Small intestine (tissue), 7 donors: Measurements from ENCODE around the gene KLRF2. TPM values are rescaled to one million over a fixed set of nuclear protein-coding genes. Genes with fewer than 3 reads are reported as not detected.
A peak's percentile ranks its signal among the peaks of the same experiment; 100 is the strongest.

Source experiments
- DNase-seq, 2 donors: peaks; one replicate each; pipeline versions ENCODE4 v3.0.0 to v3.0.0-alpha.2; 2013
- FAIRE-seq: peaks from 2 replicates; lab custom pipeline; 2012; peaks lifted over from hg19 to GRCh38; lab: Jason Lieb, UNC
- H3K27ac ChIP-seq, 3 donors: one replicate each; pipeline ENCODE4 v1.5.1; 2013; ENCODE audit warnings: low read length in 2 of 3, mild to moderate bottlenecking in 2 of 3, control low read depth in 1 of 3, inconsistent platforms in 1 of 3, low read depth in 1 of 3, moderate library complexity in 1 of 3
- H3K27me3 ChIP-seq, 3 donors: one replicate each; pipeline ENCODE4 v1.6.1; 2013; ENCODE audit warnings: low read length in 3 of 3, inconsistent platforms in 1 of 3; ENCODE audit not compliant: control insufficient read depth in 3 of 3, insufficient read depth in 3 of 3
- H3K36me3 ChIP-seq, 3 donors: one replicate each; pipeline ENCODE4 v1.6.1; 2013; ENCODE audit warnings: low read length in 3 of 3, inconsistent platforms in 1 of 3, low read depth in 1 of 3, mild to moderate bottlenecking in 1 of 3, moderate library complexity in 1 of 3; ENCODE audit not compliant: control insufficient read depth in 3 of 3, insufficient read depth in 2 of 3
- H3K4me1 ChIP-seq, 3 donors: one replicate each; pipeline ENCODE4 v1.6.1; 2013; ENCODE audit warnings: low read length in 2 of 3, inconsistent platforms in 1 of 3, low read depth in 1 of 3, mild to moderate bottlenecking in 1 of 3, moderate library complexity in 1 of 3; ENCODE audit not compliant: control insufficient read depth in 3 of 3, insufficient read depth in 2 of 3
- H3K4me3 ChIP-seq, 3 donors: one replicate each; pipeline ENCODE4 v1.5.1; 2013; ENCODE audit warnings: low read length in 3 of 3, control low read depth in 1 of 3, inconsistent platforms in 1 of 3, low read depth in 1 of 3, mild to moderate bottlenecking in 1 of 3, moderate library complexity in 1 of 3
- H3K9me3 ChIP-seq, 2 donors: one replicate each; pipeline ENCODE4 v1.6.1; 2013; ENCODE audit warnings: low read depth in 1 of 2, low read length in 1 of 2; ENCODE audit not compliant: control insufficient read depth in 2 of 2, insufficient read depth in 1 of 2
- WGBS, 3 donors: extraction: QIAGEN DNeasy Blood & Tissue Kit; methylation state at CpG; one replicate each; pipeline ENCODE4 v1.1.7; 2013; 5-methylcytosine and 5-hydroxymethylcytosine counted together
- polyA plus RNA-seq, 4 donors: library from polyadenylated mRNA; stranded (reverse) in 3 of 4; unstranded in 1 of 4; fragments of 200-250 nt in 3 of 4; fragments of 120-200 nt in 1 of 4; gene quantifications; one replicate each; pipeline versions ENCODE4 v1.2.1 to v1.2.3, GENCODE V29; 2013
- donor health status: healthy with polysubstance abuse.
- donor health status: control.
- donor health status: control.
- donor health status: Bipolar disorder and iron deficiency.
- donor health status: healthy.

KLRF2 gene
- polyA plus RNA-seq, 4 donors: 0.75 TPM; not detected in 3

GRCh38 chr12:9910716-9911421 lies 29.6 kb downstream of the KLRF2 start:
- FAIRE-seq (no peak), DNase-seq (no peak)
- H3K27me3 ChIP-seq: no peaks in the 10 kb centered on the region
- H3K4me3 ChIP-seq: no peak overlapping the region
- no peaks in the 10 kb centered on the region for H3K4me1 ChIP-seq
- no peak overlapping the region for H3K27ac ChIP-seq
- H3K36me3 ChIP-seq: no peaks in the 10 kb centered on the region
- 84 to 88% (median 85%) methylated on average over 7 of the region's 7 CpGs for WGBS, 3 donors
- H3K9me3 ChIP-seq: peaks cover 0 to 30% of the 10 kb centered on the region in 2 donors

GRCh38 chr12:9911708-9912107 lies 30.4 kb downstream of the KLRF2 start:
- H3K4me1 ChIP-seq: no peaks in the 10 kb centered on the region
- H3K27me3 ChIP-seq: no peaks in the 10 kb centered on the region
- H3K36me3 ChIP-seq: no peaks in the 10 kb centered on the region
- FAIRE-seq (no peak), DNase-seq (no peak)
- H3K9me3 ChIP-seq: peaks cover 0 to 30% of the 10 kb centered on the region in 2 donors
- no peak overlapping the region for H3K27ac ChIP-seq
- no peak overlapping the region for H3K4me3 ChIP-seq

- DNase-seq (no peak), FAIRE-seq (no peak)
- Histone ChIP-seq H3K4me3 (no peak overlapping the region), H3K27me3 (no peaks in the 10 kb centered on the region), H3K27ac (no peak overlapping the region), H3K4me1 (no peaks in the 10 kb centered on the region), H3K36me3 (no peaks in the 10 kb centered on the region), H3K9me3 (peaks cover 0 to 6% of the 10 kb centered on the region in 2 donors)
- 87 to 94% (median 87%) methylated on average over 3 of the region's 3 CpGs for WGBS, 3 donors
Measured at GRCh38 chr12:9919443-9919842, 38.2 kb downstream of the KLRF2 start.

- Histone ChIP-seq H3K9me3 (peaks cover 0 to 6% of the 10 kb centered on the region in 2 donors), H3K27me3 (no peaks in the 10 kb centered on the region), H3K27ac (no peak overlapping the region), H3K4me3 (no peak overlapping the region), H3K36me3 (no peaks in the 10 kb centered on the region), H3K4me1 (no peaks in the 10 kb centered on the region)
- WGBS, 3 donors: 83 to 89% (median 88%) methylated on average over 10 of the region's 10 CpGs
- FAIRE-seq: no peak
- DNase-seq: no peak
Measured at GRCh38 chr12:9920451-9920850, 39.2 kb downstream of the KLRF2 start.

GRCh38 chr12:9922429-9922828 lies 41.1 kb downstream of the KLRF2 start:
- no peak for FAIRE-seq
- 82 to 86% (median 86%) methylated on average over 1 of the region's 1 CpG for WGBS, 3 donors

GRCh38 chr12:9925705-9926393 lies 44.6 kb downstream of the KLRF2 start:
- no peak for FAIRE-seq
- H3K27ac ChIP-seq: no peak overlapping the region

More at GRCh38 chr12:9922429-9922828, 41.1 kb downstream of the KLRF2 start:
- no peak for DNase-seq
- Histone ChIP-seq H3K27me3 (no peaks in the 10 kb centered on the region), H3K27ac (no peak overlapping the region), H3K4me3 (no peak overlapping the region), H3K4me1 (no peaks in the 10 kb centered on the region), H3K36me3 (no peaks in the 10 kb centered on the region), H3K9me3 (peaks cover 0 to 6% of the 10 kb centered on the region in 2 donors)

GRCh38 chr12:9926876-9927275 lies 45.6 kb downstream of the KLRF2 start:
- 88 to 91% (median 91%) methylated on average over 3 of the region's 3 CpGs for WGBS, 3 donors
- Histone ChIP-seq H3K4me3 (no peak overlapping the region), H3K27me3 (no peaks in the 10 kb centered on the region), H3K4me1 (no peaks in the 10 kb centered on the region), H3K9me3 (no peaks in the 10 kb centered on the region), H3K27ac (no peak overlapping the region), H3K36me3 (no peaks in the 10 kb centered on the region)
- DNase-seq (no peak), FAIRE-seq (no peak)

More at GRCh38 chr12:9925705-9926393, 44.6 kb downstream of the KLRF2 start:
- peak overlapping the region in 2 of 3 donors; percentile 30 to 39 for H3K4me3 ChIP-seq
- peak; percentile 36 to 48 for DNase-seq
- no peaks in the 10 kb centered on the region for H3K27me3 ChIP-seq
- H3K4me1 ChIP-seq: no peaks in the 10 kb centered on the region
- WGBS, 3 donors: 2 to 9% (median 4%) methylated on average over 5 of the region's 5 CpGs
- H3K9me3 ChIP-seq: no peaks in the 10 kb centered on the region
- no peaks in the 10 kb centered on the region for H3K36me3 ChIP-seq

GRCh38 chr12:9928607-9929006 lies 47.3 kb downstream of the KLRF2 start:
- H3K27ac ChIP-seq: no peak overlapping the region
- no peaks in the 10 kb centered on the region for H3K4me1 ChIP-seq
- H3K4me3 ChIP-seq: no peak overlapping the region
- H3K9me3 ChIP-seq: no peaks in the 10 kb centered on the region
- DNase-seq: no peak
- FAIRE-seq: no peak
- no peaks in the 10 kb centered on the region for H3K36me3 ChIP-seq
- WGBS, 3 donors: 86 to 93% (median 93%) methylated on average over 3 of the region's 3 CpGs
- no peaks in the 10 kb centered on the region for H3K27me3 ChIP-seq
